NCI-H82 (cell line): ENCODE measurements around the gene NRXN3.
"Not testable (repeated sequence)": the region's sequence is repeated elsewhere in the genome, so short reads cannot be mapped to it uniquely, and the experiment has no call there.

ENCODE experiments used
- DNase-seq: peaks from one replicate; lab custom pipeline; 2025; lab: John Stamatoyannopoulos, UW

The NRXN3 gene

GRCh38 chr14:78403278-78403815 lies 233.2 kb downstream of the NRXN3 start:
- DNase-seq = peak; percentile 34

- DNase-seq = peak; percentile 89
These were observed 235.1 kb downstream of the NRXN3 start for GRCh38 chr14:78405079-78405856.

GRCh38 chr14:78412475-78412874 lies 242.3 kb downstream of the NRXN3 start:
- DNase-seq = no peak

GRCh38 chr14:78414172-78414571 lies 244.0 kb downstream of the NRXN3 start:
- no peak for DNase-seq

- DNase-seq = no peak
These were observed 247.4 kb downstream of the NRXN3 start for GRCh38 chr14:78417532-78417931.

- DNase-seq = no peak
These were observed 254.1 kb downstream of the NRXN3 start for GRCh38 chr14:78424311-78424710.

- DNase-seq = peak; percentile 58
These were observed 255.2 kb downstream of the NRXN3 start for GRCh38 chr14:78425330-78425729.

- no peak for DNase-seq
These were observed 255.6 kb downstream of the NRXN3 start for GRCh38 chr14:78425782-78426181.

GRCh38 chr14:78432046-78432445 lies 261.9 kb downstream of the NRXN3 start:
- no peak for DNase-seq

GRCh38 chr14:78437448-78437847 lies 267.3 kb downstream of the NRXN3 start:
- DNase-seq = not testable (repeated sequence)

- DNase-seq = peak; percentile 76
These were observed 270.3 kb downstream of the NRXN3 start for GRCh38 chr14:78440356-78440894.

- DNase-seq = no peak
These were observed 273.7 kb downstream of the NRXN3 start for GRCh38 chr14:78443834-78444233.

GRCh38 chr14:78445275-78445674 lies 275.1 kb downstream of the NRXN3 start:
- DNase-seq = no peak

- no peak for DNase-seq
These were observed 276.6 kb downstream of the NRXN3 start for GRCh38 chr14:78446807-78447206.

GRCh38 chr14:78448164-78449094 lies 278.3 kb downstream of the NRXN3 start:
- DNase-seq = peak; percentile 71

GRCh38 chr14:78450669-78451318 lies 280.6 kb downstream of the NRXN3 start:
- DNase-seq = no peak

GRCh38 chr14:78451319-78451695 lies 281.1 kb downstream of the NRXN3 start:
- no peak for DNase-seq

- DNase-seq = no peak
These were observed 285.8 kb downstream of the NRXN3 start for GRCh38 chr14:78455896-78456435.

GRCh38 chr14:78469947-78470346 lies 299.8 kb downstream of the NRXN3 start:
- DNase-seq = no peak

GRCh38 chr14:78479127-78479780 lies 309.1 kb downstream of the NRXN3 start:
- DNase-seq = no peak

- no peak for DNase-seq
These were observed 313.9 kb downstream of the NRXN3 start for GRCh38 chr14:78484028-78484427.
